MM.1S (cell line): ENCODE data around the gene ALPK3.

ENCODE experiments used
- DNase-seq: peaks from one replicate; pipeline ENCODE4 v3.0.0-alpha.2; 2015
- H2AFZ ChIP-seq: fragments of 300-600 bp; sonication (generic); 2 replicates; pipeline ENCODE4 v1.6.0; 2016; ENCODE audit warnings: antibody characterized with exemption, low read length
- H3F3A ChIP-seq: fragments of 300-600 bp; sonication (generic); 2 replicates; pipeline ENCODE4 v1.6.1; 2016; ENCODE audit warnings: mild to moderate bottlenecking, antibody characterized with exemption, low read length, moderate library complexity, mixed read lengths; ENCODE audit not compliant: insufficient read depth
- H3K27ac ChIP-seq: fragments of 300-600 bp; sonication (generic); 2 replicates; pipeline ENCODE4 v1.5.1; 2016; ENCODE audit warnings: mild to moderate bottlenecking, low read length
- H3K27me3 ChIP-seq: fragments of 300-600 bp; sonication (generic); replicated peaks from 2 replicates; pipeline ENCODE4 v1.6.0; 2016; ENCODE audit warnings: low read length; ENCODE audit not compliant: insufficient read depth
- H3K36me3 ChIP-seq: fragments of 300-600 bp; sonication (generic); replicated peaks from 2 replicates; pipeline ENCODE4 v1.6.1; 2016; ENCODE audit warnings: mild to moderate bottlenecking, low read length, mixed read lengths; ENCODE audit not compliant: insufficient read depth
- H3K4me1 ChIP-seq: fragments of 300-600 bp; sonication (generic); 2 replicates; pipeline ENCODE4 v1.6.1; 2016; ENCODE audit warnings: low read length, mixed read lengths
- H3K4me2 ChIP-seq: fragments of 300-600 bp; sonication (generic); 2 replicates; pipeline ENCODE4 v1.6.0; 2016; ENCODE audit warnings: low read depth, low read length
- H3K4me3 ChIP-seq: fragments of 300-600 bp; sonication (generic); 2 replicates; pipeline ENCODE4 v1.5.1; 2016; ENCODE audit warnings: low read length, mixed read lengths
- H3K79me2 ChIP-seq: fragments of 300-600 bp; sonication (generic); 2 replicates; pipeline ENCODE4 v1.6.1; 2016; ENCODE audit warnings: mixed run types, low read length, mixed read lengths
- H3K9ac ChIP-seq: fragments of 300-600 bp; sonication (generic); 2 replicates; pipeline ENCODE4 v1.6.1; 2016; ENCODE audit warnings: low read length, mixed read lengths
- H3K9me2 ChIP-seq: fragments of 300-600 bp; sonication (generic); replicated peaks from 2 replicates; pipeline ENCODE4 v1.6.1; 2016; ENCODE audit warnings: mild to moderate bottlenecking, low read length, mixed read lengths; ENCODE audit not compliant: insufficient read depth
- H3K9me3 ChIP-seq: fragments of 300-600 bp; sonication (generic); replicated peaks from 2 replicates; pipeline ENCODE4 v1.6.1; 2016; ENCODE audit warnings: mild to moderate bottlenecking, low read length, mixed read lengths; ENCODE audit not compliant: insufficient read depth
- H4K20me1 ChIP-seq: fragments of 300-600 bp; sonication (generic); 2 replicates; pipeline ENCODE4 v1.6.1; 2016; ENCODE audit warnings: mild to moderate bottlenecking, low read length, moderate library complexity, mixed read lengths; ENCODE audit not compliant: insufficient read depth
- EZH2 ChIP-seq: fragments of 300-600 bp; sonication (generic); optimal IDR thresholded peaks from 2 replicates; pipeline ENCODE3; 2017; ENCODE audit warnings: low read depth, mild to moderate bottlenecking, antibody characterized with exemption, low read length, mixed read lengths
- EZH2phosphoT487 ChIP-seq: fragments of 300-600 bp; sonication (generic); IDR thresholded peaks from 2 replicates; pipeline ENCODE4 v1.6.1; 2018; ENCODE audit warnings: antibody characterized with exemption, low read length
- TF ChIP-seq, protein P1 (sequence below): fragments of 300-600 bp; sonication (generic); IDR thresholded peaks from 2 replicates; pipeline ENCODE4 v1.5.1; 2016; ENCODE audit warnings: antibody characterized with exemption, low read length, mixed read lengths

Gene ALPK3

GRCh38 chr15:84846269-84846668 is 29.1 kb downstream of the ALPK3 start:
- H3K4me3 ChIP-seq, result no peak overlapping the region
- H3K9me2 ChIP-seq, result no peaks in the 10 kb centered on the region
- no peak overlapping the region for H3K27ac ChIP-seq
- TF ChIP-seq, protein P1, sequence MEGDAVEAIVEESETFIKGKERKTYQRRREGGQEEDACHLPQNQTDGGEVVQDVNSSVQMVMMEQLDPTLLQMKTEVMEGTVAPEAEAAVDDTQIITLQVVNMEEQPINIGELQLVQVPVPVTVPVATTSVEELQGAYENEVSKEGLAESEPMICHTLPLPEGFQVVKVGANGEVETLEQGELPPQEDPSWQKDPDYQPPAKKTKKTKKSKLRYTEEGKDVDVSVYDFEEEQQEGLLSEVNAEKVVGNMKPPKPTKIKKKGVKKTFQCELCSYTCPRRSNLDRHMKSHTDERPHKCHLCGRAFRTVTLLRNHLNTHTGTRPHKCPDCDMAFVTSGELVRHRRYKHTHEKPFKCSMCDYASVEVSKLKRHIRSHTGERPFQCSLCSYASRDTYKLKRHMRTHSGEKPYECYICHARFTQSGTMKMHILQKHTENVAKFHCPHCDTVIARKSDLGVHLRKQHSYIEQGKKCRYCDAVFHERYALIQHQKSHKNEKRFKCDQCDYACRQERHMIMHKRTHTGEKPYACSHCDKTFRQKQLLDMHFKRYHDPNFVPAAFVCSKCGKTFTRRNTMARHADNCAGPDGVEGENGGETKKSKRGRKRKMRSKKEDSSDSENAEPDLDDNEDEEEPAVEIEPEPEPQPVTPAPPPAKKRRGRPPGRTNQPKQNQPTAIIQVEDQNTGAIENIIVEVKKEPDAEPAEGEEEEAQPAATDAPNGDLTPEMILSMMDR, result no peak
- TF ChIP-seq EZH2phosphoT487 (no peak), EZH2 (no peak)
- H4K20me1 ChIP-seq, result no peaks in the 10 kb centered on the region
- no peaks in the 10 kb centered on the region for H3K4me1 ChIP-seq
- no peaks in the 10 kb centered on the region for H3K36me3 ChIP-seq
- no peak overlapping the region for H2AFZ ChIP-seq
- H3K79me2 ChIP-seq, result no peaks in the 10 kb centered on the region
- no peak overlapping the region for H3K4me2 ChIP-seq
- H3K9ac ChIP-seq, result no peak overlapping the region
- no peaks in the 10 kb centered on the region for H3K27me3 ChIP-seq
- no peaks in the 10 kb centered on the region for H3F3A ChIP-seq
- no peaks in the 10 kb centered on the region for H3K9me3 ChIP-seq
- no peak for DNase-seq

DNA sequence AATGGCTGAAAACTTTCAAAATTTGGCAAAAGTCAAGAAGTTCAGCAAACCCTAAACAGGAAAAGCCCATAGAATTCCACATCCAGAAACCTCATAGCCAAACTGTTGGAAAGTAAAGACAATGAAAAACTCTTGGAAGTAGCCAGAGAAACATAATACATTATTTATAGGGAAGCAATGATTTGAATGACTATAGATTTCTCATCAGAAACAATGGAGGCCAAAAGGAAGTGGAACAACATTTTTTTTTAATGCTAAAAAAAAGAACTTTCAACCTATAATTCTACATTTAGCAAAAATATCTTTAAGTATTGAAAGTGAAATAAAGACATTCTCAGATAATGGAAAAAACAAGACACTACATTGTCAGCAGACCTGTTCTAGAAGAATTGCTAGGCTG is 30.2 kb downstream of the ALPK3 start:
- no peaks in the 10 kb centered on the region for H3K4me1 ChIP-seq
- no peak overlapping the region for H3K9ac ChIP-seq
- no peak overlapping the region for H3K27ac ChIP-seq
- no peaks in the 10 kb centered on the region for H3K36me3 ChIP-seq
- TF ChIP-seq, protein P1, result no peak
- TF ChIP-seq EZH2 (no peak), EZH2phosphoT487 (no peak)
- no peak overlapping the region for H3K4me3 ChIP-seq
- DNase-seq, result no peak
- no peaks in the 10 kb centered on the region for H4K20me1 ChIP-seq
- no peaks in the 10 kb centered on the region for H3F3A ChIP-seq
- H3K9me3 ChIP-seq, result no peaks in the 10 kb centered on the region
- no peaks in the 10 kb centered on the region for H3K9me2 ChIP-seq
- no peaks in the 10 kb centered on the region for H3K27me3 ChIP-seq
- H2AFZ ChIP-seq, result no peak overlapping the region
- no peak overlapping the region for H3K4me2 ChIP-seq
- no peaks in the 10 kb centered on the region for H3K79me2 ChIP-seq

GRCh38 chr15:84852212-84852611 is 35.1 kb downstream of the ALPK3 start:
- Histone ChIP-seq H2AFZ (no peak overlapping the region), H3K9me3 (no peaks in the 10 kb centered on the region), H3K27me3 (no peaks in the 10 kb centered on the region), H3K9ac (no peak overlapping the region), H3K36me3 (no peaks in the 10 kb centered on the region), H4K20me1 (no peaks in the 10 kb centered on the region), H3K4me3 (no peak overlapping the region), H3K27ac (no peak overlapping the region), H3K9me2 (no peaks in the 10 kb centered on the region), H3K79me2 (no peaks in the 10 kb centered on the region), H3K4me2 (no peak overlapping the region), H3F3A (no peaks in the 10 kb centered on the region), H3K4me1 (no peaks in the 10 kb centered on the region)
- TF ChIP-seq EZH2phosphoT487 (no peak), EZH2 (no peak)
- TF ChIP-seq, protein P1, result no peak
- DNase-seq, result no peak
